ENCODE data around the gene CTTN.
A peak's percentile ranks its signal among the peaks of the same experiment; 100 is the strongest.
"Not testable (repeated sequence)": the region's sequence is repeated elsewhere in the genome, so short reads cannot be mapped to it uniquely, and the experiment has no call there.

Gene CTTN

DNA sequence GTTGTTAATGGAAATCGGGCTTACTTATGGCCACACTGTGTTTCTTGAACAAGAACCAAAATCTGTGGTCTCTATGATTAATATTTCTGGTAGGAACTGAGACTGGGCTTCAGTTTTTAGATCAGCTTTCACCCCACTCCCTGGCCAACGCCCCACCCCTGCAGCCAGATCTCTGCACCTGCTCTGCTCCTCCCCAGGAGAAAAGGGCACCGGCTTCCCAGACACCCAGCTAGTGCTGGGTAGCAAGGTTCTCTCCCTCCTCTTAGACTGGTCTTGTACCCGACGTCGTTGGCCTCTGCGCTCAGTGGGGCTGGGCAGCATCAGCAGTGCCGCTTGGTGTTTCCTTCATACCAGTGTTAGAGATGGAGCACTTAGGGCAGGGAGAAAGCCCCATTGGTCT, 17.0 kb upstream of the CTTN start:
- no peak for DNase-seq (ENCODE audit: low read depth, low spot score)

DNA sequence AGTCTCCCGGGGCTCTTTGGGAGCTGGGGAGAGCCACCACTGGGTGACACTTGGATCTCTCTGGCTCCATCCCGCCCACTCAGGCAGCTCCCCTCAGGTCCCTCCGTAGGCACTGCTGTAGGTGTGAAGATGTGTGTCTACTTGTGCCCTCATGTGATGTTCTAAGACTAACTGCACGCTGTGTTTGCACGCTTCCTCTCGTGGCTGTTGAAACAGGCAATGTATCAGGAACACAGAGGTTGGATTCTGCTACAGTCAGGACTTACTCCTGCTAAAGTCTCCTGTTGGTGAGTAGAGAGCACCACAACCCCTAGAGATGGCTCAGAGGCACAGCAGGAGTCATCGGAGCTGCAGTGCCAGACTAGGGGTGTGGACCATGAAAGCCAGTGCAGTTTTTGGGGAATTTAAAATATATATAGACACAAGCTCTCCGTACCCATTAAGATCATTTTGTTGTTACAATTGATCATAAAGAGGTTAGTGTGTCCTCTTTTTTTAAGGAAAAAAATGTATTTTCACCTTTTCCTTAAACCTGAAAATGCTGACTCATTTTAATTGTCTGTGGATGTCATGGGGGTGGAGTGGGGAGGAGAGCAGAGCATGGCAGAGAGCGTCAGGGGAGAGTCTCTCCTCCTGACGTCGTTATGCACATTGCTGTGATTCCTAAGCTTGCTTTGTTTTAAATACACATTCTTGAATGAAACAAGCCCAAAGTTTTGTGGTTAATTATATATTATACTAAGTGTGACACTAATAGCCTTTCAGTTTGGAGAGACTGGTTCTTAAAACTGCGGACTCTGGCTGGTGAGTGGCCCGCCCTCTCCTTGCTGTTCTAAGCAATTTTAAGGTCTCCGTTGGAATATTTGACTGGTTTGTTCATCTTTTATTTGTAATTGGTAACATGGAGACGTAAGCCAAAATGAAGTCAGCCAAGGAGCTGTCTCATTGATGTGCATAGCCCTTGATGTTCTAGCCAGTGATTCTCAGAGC, 16.2 kb upstream of the CTTN start:
- peak; percentile 90 for DNase-seq (ENCODE audit: low read depth, low spot score)

DNA sequence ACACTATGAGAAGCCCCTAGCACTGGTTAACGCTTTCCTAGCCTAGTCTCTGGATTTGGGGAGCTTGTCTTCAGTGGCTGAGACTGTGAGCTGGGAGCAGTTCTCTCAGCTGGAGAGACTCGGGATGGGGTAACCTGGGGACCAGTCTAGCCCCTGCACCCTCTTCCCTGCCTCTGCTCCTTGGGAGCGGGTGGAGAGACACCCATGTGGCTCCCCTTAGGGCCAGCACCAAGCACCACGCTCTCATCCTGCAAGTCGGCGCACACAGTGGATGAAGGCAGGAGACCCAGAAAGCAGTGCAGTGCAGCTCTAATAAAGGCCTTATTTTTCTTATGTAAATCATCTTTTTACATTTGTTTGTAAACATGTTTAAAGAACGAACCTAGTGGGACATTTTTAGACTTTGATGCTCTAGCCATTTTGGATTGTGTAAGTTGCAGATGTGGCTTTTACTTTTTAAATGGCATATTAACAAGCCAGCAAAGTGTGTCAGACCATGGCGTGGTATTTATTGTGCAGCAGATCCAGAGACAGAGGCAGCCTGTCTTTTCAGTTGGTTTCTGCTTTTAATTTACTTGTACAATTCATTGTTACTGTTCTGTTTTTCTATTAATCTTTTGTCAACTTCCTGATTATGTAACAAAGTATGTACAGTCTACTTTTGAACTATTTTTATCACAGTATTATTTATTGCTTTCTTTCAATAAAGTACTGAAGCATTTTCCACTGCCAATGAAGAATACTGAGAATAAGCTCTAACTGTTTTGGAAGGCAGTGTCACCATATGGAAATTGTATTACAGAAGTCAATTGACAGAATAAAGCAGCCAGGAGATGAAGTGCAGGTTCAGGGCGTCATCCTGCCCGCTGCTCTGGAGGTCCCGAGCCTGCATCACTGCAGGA, 14.4 kb upstream of the CTTN start:
- no peak for DNase-seq (ENCODE audit: low read depth, low spot score)

DNA sequence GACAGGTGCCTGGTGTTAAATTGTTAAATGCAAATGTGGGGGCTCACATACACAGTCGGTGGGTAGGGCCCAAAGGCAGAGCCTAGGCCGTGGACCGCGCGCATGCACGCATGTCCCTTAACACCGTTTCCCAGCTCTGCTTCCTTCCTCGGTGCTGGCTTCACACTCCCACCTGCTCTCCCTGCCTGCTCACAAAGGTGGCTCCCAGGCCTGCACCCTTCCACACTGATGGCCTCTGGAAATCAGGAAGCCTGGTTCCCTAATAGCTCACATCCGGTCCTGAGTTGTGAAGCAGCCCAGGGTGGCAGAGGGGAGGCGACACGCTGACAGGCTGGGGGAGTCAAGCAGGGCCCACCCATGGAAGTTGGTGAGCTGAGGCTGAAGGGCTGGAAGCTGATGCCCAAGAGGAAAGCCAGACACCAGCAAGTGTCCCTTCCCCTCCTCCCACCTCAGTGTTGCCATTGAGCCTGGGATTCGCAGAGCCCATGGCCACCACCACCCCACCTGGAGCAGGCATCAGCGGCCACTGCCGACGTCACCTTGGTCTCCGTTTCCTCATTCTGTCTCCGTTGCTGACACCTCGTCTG, 13.7 kb upstream of the CTTN start:
- no peak for DNase-seq (ENCODE audit: low read depth, low spot score)

DNA sequence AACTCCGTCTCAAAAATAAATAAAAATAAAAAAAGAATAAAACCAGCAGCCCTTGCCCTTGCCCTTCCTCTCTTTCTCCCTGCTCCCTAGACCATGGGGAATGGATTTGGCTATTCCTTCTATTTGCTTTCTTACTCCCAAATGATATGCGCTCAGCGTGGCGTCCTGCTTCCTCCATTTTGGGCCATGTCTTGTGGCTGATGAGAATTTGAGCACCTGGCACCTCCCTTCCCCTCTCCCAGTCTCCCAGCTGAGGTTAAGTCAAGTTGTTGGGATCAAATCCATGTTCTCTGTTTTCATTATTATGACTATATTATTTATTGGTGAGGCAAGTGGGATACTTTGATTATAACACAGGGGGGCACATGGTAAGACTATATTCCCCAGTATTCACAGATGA, 10.8 kb upstream of the CTTN start:
- no peak for DNase-seq (ENCODE audit: low read depth, low spot score)

DNA sequence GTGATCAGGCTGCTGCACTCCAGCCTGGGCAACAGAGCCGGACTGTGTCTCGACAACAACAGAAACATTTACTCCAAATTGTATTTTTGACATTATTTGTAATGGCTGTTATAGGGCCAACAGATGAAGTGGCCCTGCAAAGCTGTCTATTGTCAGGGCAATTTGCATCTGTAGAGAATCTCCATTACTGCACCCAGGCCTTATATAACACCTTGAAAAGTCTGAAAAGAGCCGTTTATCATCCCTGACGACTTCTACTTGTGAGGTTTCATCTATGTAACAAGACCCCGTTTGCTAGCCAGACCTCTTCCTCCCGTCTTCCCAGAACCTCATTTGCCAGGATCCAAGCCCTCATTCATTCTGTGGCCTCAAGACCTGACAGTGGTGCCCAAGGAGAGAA, 9.1 kb upstream of the CTTN start:
- DNase-seq (ENCODE audit: low read depth, low spot score), result no peak

DNA sequence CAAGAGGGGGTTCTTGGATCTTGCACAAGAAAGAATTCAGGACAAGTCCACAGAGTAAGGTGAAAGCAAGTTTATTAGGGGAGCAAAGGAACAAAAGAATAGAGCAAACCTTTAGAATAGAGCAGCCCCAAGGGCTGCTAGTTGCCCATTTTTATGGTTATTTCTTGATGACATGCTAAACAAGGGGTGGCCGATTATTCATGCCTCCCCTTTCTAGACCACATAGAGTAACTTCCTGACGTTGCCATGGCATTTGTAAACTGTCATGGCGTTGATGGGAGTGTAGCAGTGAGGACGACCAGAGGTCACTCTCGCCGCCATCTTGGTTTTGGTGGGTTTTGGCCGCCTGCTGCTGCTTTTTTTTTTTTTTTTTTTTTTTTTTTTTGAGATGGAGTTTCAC, 7.4 kb upstream of the CTTN start:
- DNase-seq (ENCODE audit: low read depth, low spot score), result not testable (repeated sequence)

DNA sequence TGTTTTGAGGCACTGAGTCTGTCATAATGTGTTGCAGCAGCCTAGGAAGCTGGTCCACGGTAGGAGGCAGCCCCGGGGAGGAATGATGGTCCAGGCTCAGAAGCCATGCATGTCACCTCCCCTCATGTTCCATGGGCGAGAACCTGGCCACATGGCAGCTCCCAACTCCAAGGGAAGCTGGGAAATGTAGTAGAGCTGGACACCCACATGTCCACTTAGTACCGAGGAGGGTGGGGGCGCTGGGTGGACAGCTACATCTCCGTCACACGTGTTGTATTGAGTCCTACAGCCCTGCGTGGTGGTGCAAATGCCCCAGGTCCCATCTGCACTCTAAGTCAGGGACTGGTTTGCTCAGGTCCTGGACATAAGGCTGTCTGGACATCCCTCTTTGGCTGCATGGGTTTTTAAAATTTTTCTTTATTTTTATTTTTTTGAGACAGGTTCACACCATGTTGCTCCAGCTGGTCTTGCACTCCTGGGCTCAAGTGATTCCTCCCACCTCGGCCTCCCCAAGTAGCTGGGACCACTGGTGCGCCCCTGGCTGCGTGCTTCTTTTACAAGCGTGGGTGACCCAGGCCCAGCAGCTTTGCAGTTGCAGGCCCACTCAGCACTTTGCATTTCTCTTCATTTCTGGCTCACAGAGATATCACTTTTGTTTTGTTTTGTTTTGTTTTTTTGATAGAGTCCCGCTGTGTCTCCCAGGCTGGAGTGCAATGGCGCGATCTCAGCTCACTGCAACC, 3.9 kb upstream of the CTTN start:
- DNase-seq (ENCODE audit: low read depth, low spot score), result no peak

DNA sequence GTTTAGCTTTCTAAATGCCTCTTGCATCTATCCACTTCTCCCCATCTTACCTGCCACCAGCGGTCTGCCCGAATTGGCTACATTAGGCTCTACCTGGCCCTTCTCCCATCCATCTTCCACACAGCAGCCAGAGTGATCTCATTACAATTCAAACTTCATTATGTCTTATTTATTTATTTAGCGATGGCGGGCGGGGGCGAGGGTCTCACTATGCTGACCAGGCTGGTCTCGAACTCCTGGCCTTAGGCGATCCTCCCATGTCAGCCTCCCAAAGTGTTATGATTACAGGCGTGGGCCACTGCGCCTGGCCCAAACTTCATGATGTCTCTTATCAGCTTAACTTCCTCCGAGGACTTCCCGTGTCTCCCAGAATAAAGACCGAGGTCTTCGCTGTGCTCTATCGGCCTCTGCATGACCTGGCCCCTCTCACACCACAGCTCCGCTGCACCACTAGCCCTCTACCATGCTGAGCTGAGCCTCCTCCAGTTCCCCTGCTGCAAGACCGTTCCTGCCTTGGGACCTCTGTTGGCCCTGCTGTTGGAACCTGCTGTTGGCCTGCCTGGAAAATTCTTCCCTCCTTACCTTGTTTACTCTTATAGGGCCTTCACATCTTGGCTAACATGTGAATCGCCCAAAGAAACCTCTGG, 870 bp upstream of the CTTN start:
- DNase-seq (ENCODE audit: low read depth, low spot score), result no peak

DNA sequence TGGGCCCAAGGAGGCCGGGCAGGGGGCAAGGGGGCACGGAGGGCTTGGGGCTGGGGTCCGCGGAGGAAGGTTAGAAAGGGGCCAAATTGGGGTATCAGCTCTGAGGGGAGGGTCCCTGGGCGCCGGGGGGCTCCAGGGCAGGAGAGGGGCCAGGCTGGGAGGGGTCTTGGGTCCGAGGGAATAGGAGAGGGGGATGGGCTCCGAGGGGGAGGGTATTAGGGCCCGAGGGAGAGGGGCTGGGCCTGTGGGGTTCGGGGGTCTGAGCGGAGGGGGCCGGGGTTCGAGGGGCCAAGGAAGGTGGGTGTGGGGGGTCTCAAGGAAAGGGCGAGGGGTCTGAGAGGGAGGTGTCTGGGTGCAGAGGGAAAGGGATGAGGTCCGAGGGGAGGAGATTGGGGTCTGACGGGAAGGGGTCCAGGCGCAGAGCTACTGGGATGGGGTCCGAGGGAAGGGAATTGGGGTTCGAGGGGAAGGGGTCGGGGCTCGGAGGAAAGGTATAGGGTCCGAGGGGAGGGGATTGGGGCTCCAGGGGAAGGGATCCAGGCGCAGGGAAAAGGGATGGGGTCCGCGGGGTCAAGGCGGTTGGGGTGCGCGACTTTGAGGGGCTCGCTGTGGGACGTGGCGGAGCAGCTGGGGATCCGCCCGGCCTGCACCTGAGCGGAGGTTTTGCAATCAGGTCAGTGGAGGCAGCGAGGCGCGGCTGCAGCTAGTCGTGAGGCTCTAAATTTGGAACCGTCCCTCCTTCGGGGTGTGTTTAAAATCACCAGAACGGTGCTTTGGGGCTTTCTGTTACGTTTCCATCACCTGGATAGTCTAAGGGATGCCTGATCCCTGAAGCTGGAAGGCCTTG, 728 bp downstream of the CTTN start:
- DNase-seq (ENCODE audit: low read depth, low spot score), result no peak

DNA sequence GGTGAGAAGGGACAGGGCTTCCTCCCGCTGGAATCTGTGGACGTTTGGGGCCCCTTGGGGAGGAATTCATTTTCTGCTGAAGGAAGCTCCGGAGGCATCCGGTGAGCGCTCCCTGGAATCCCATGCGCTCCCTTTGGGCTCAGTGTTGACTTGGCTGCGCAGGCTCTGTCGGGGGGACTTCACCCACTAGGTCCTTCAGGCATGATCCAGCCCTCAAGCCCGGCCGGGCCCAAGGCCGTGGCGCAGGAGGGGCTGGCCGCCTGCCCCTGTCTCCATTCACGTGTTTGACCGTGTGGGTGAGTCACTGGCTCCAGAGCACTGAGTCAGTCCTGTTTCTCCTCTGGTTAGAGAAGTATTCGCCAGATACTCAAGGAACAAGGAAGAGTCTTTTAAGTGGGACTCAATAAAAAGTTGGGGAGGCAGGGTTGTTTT, 1.4 kb downstream of the CTTN start:
- peak; percentile 98 for DNase-seq (ENCODE audit: low read depth, low spot score)

DNA sequence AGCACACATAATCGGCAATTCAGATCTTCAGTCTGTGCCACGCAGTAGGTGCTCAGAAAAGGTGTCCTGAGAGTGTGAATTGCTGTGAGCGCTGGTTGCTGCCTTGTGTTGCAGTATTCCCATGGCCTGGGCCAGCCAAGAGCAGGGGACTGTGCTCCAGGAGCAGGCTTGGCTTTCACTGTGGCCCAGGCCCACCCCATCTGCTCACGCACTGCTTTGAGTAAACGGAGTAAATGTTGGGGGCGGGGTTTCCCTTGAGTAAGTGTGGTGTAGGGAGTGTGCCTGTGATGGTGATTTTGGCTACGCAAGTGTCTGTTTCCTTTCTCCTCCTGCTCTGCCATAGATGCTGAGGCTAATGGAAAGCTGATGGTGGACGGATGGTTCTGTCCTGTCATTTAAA, 2.3 kb downstream of the CTTN start:
- no peak for DNase-seq (ENCODE audit: low read depth, low spot score)

DNA sequence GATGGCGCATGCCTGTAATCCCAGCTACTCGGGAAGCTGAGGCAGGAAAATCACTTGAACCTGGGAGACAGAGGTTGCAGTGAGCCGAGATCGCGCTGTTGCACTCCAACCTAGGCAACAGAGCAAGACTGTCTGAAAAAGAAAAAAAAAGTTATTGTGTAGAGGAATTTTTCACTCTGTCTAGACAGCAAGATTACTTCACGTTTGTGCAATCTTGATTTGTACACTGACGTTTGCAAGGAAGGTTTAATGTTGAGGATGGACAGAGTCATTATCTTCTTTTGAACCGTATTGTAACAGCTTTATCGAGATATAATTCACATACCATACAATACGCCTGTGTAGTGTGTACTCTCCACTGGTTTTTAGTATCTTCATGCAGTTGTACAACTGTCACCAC, 3.7 kb downstream of the CTTN start:
- DNase-seq (ENCODE audit: low read depth, low spot score), result no peak

DNA sequence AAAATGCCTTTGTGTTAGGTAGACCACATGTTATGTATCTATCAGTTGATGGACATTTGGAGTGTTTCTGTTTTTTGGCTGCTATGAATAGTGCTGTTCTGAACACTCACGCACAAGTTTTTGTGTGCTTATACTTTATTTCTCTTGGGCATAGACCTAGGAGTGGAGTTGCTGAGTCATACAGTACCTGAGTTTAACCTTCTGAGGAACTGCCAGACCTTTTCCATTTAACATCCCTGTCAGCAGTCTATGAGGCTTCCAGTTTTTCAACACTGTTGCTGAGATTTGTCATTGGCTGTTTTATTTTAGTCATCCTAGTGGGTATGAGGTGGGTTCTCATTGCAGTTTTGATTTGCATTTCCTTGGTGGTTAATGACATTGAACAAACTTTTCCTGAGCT, 4.4 kb downstream of the CTTN start:
- DNase-seq (ENCODE audit: low read depth, low spot score), result no peak

DNA sequence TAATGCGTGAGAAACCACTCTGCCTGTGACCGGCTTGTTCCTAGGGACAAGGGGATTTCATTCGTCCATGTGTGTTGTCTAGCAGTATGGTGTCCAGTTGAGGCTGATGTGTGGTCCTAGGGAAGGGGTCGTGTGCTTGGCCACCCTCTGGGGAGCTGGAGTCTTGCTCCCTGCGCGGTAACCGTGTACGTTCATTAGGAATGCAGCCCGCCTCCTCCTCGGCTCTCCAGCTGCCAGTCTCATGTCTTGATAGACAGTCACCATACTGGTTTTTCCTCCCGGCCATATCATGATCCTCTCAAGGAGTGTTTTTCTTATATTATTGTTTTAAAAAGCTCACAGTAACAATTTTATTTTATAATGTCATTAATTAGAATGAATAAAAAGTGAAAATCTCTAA, 5.9 kb downstream of the CTTN start:
- DNase-seq (ENCODE audit: low read depth, low spot score), result no peak

DNA sequence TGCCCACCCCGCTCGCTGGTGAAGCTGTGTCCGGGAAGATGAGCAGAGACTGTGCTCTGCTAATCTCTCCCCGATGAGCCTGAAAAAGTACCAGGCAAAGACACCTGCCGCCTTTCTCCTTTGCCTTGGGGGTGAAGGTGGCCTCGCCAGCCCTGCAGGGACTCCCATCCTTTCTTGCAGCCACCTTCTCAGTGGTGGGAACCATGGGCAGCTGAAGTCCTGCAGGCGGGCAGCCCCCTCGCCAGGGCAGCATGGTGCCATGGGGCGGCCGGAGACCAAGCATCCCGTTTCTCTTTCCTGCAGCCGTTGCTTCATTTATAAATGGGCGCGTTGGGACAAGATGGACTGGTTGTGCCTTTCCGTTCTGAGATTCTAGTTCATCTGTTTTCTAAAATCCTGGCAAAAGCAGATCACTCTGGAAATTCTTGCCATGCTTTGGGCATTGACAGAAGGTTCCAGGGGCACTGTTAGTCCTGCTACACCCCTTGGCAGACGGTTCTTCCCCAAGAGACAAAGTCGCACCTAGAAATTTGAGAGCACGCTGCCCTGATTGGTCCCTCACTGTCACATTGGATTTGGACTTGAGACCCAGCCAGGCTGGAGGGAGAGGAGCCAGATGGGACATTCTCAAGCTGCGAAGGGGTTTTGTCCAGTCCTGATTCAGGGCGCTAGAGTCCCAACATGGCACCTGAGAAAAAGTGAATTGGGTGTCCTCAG, 7.5 kb downstream of the CTTN start:
- no peak for DNase-seq (ENCODE audit: low read depth, low spot score)

DNA sequence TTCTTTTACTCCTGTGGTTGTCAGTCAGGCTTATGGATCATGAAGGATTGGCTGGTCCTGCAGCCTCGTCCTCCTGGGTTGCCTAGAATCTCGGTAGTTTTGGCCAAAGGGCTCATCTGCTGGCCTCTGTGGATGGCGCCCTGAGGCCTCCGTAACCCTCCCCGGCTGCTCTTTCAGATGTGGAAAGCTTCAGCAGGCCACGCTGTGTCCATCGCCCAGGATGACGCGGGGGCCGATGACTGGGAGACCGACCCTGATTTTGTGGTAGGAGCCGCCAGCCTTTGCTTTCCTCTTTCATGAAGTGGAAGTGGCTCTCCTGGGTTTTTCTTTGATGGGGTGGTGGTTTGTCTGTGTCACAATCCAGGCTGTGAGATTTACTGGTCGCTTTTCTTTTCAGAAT, 8.8 kb downstream of the CTTN start:
- DNase-seq (ENCODE audit: low read depth, low spot score), result no peak

DNA sequence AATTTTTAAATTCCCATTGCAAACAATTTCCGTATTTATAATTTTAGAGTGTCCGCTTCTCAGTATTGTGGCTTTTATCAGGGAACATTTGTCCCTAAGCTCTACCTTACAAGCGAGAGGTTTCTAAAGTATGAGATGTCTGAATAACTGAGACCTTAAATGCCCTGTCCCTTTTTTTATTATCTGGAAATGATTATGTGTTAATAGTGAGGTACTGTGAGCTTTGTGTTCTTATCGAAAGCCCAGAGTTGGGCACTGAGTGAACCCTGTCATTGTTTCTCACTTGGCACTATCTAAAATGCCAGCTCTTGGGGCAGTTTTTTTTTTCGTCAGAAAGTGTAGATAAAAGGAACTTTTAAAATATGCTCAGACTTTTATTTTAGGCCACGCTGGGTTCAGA, 9.5 kb downstream of the CTTN start:
- no peak for DNase-seq (ENCODE audit: low read depth, low spot score)

DNA sequence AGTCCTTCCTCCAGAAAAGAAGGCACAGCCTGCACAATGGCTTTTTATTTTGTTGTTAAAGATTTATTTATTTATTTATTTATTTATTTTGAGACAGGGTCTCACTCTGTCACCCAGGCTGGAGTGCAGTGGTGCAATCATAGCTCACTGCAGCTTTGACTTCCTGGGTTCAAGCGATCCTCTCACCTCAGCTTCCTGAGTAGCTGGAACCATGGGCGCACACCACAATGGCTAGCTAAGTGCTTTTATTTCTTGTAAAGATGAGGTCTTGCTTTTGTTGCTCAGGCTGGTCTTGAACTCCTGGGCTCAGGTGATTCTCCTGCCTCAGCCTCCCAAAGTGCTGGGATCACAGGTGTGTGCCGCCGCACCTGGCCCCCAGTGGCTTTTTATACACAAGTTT, 10.0 kb downstream of the CTTN start:
- DNase-seq (ENCODE audit: low read depth, low spot score), result not testable (repeated sequence)

All from astrocyte of the hippocampus (primary cell).